ENCODE results near the gene VOPP1.

Gene VOPP1

GRCh38 chr7:55432506-55432905 lies 139.8 kb downstream of the VOPP1 start:
- no peak for DNase-seq (ENCODE audit: low spot score)
- TF ChIP-seq, protein P1, sequence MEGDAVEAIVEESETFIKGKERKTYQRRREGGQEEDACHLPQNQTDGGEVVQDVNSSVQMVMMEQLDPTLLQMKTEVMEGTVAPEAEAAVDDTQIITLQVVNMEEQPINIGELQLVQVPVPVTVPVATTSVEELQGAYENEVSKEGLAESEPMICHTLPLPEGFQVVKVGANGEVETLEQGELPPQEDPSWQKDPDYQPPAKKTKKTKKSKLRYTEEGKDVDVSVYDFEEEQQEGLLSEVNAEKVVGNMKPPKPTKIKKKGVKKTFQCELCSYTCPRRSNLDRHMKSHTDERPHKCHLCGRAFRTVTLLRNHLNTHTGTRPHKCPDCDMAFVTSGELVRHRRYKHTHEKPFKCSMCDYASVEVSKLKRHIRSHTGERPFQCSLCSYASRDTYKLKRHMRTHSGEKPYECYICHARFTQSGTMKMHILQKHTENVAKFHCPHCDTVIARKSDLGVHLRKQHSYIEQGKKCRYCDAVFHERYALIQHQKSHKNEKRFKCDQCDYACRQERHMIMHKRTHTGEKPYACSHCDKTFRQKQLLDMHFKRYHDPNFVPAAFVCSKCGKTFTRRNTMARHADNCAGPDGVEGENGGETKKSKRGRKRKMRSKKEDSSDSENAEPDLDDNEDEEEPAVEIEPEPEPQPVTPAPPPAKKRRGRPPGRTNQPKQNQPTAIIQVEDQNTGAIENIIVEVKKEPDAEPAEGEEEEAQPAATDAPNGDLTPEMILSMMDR (IDR thresholded peaks at IDR 0.05; ENCODE audit: extremely low read depth, insufficient read depth, missing control alignments), result no peak
- in situ Hi-C loops (cut with MboI; ENCODE audit: low pct_unique_long_range_greater_than_20kb, low sequenced_read_pairs, unreplicated experiment), result no loop called here

GRCh38 chr7:55431898-55432297 lies 140.4 kb downstream of the VOPP1 start:
- DNase-seq (ENCODE audit: low spot score), result no peak
- in situ Hi-C loops (cut with MboI; ENCODE audit: low pct_unique_long_range_greater_than_20kb, low sequenced_read_pairs, unreplicated experiment), result no loop called here

DNA sequence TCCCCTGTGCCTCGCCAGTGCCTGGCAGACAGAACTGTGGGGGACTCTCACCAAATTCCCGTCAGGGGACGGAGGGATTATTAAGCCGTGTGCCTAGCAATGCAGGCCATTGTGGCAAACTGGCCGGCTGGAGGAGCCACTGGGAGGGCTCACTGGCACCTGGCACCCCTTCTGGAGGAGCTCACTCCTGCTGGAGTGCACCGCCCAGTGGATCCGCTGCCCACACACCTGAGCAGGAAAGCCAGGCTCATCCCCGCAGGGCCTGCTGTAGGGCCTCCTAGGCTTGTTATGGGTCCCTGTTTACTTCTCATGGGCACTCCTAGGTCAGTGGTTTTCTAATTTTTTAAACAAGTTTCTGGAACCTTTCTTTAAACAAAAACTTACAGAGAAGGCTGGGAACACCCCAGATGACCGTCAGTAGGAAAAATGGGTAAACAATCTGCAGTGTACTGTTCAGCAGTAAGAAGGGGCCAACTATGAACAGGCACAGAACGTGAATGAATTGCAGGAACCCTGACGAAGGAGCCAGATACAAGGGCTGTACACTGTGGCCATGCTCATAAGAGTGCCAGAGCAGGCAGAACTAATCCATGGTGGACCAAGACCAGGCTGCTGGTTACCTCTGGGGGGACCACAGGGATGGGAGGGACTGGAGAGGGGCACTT lies 142.3 kb downstream of the VOPP1 start:
- TF ChIP-seq, protein P1 (IDR thresholded peaks at IDR 0.05; ENCODE audit: extremely low read depth, insufficient read depth, missing control alignments), result no peak
- in situ Hi-C loops (cut with MboI; ENCODE audit: low pct_unique_long_range_greater_than_20kb, low sequenced_read_pairs, unreplicated experiment), result no loop called here
- DNase-seq (ENCODE audit: low spot score), result no peak

More at GRCh38 chr7:55431898-55432297, 140.4 kb downstream of the VOPP1 start:
- TF ChIP-seq, protein P1 (IDR thresholded peaks at IDR 0.05; ENCODE audit: extremely low read depth, insufficient read depth, missing control alignments), result no peak

DNA sequence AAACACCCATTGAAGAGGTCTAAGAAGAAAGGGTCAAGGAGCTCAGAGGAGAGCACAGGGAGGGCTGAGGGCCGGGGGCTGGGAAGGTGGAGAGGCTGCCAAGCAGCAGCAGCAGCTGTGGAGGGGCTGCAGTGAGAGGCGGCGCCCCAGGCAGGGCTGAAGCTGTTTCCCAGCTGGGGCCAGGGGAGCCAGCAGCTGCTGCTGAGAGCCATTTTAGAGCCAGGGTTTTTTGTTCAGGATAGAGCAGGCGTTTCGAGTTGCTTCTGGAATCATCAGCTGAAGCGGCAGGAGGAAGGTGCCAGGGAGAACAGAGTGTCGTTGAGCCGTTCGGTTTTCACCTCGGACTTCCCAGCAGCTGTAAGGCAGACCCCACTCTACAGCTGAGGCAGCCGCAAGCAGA lies 144.5 kb downstream of the VOPP1 start:
- TF ChIP-seq, protein P1 (IDR thresholded peaks at IDR 0.05; ENCODE audit: extremely low read depth, insufficient read depth, missing control alignments), result no peak
- in situ Hi-C loops (cut with MboI; ENCODE audit: low pct_unique_long_range_greater_than_20kb, low sequenced_read_pairs, unreplicated experiment), result no loop called here
- DNase-seq (ENCODE audit: low spot score), result no peak

- no peak for DNase-seq (ENCODE audit: low spot score)
- TF ChIP-seq, protein P1 (IDR thresholded peaks at IDR 0.05; ENCODE audit: extremely low read depth, insufficient read depth, missing control alignments), result no peak
- in situ Hi-C loops (cut with MboI; ENCODE audit: low pct_unique_long_range_greater_than_20kb, low sequenced_read_pairs, unreplicated experiment), result no loop called here
Measured at GRCh38 chr7:55427342-55427741, 145.0 kb downstream of the VOPP1 start.

- in situ Hi-C loops (cut with MboI; ENCODE audit: low pct_unique_long_range_greater_than_20kb, low sequenced_read_pairs, unreplicated experiment), result no loop called here
- TF ChIP-seq, protein P1 (IDR thresholded peaks at IDR 0.05; ENCODE audit: extremely low read depth, insufficient read depth, missing control alignments), result no peak
- no peak for DNase-seq (ENCODE audit: low spot score)
Measured at GRCh38 chr7:55426676-55427075, 145.6 kb downstream of the VOPP1 start.
